Fibroblast of skin of back (primary cell): ENCODE data around the gene KIF13A.
"Not testable (repeated sequence)": the region's sequence is repeated elsewhere in the genome, so short reads cannot be mapped to it uniquely, and the experiment has no call there.

Experiments
- DNase-seq: peaks from one replicate; pipeline ENCODE4 v3.0.0-alpha.2; 2013

The KIF13A gene

GRCh38 chr6:17998442-17998841 is 11.0 kb upstream of the KIF13A start:
- DNase-seq: peak; percentile 36

- no peak for DNase-seq
Measured at GRCh38 chr6:17998003-17998402, 10.6 kb upstream of the KIF13A start.

- DNase-seq: no peak
Measured at GRCh38 chr6:17995414-17995813, 8.0 kb upstream of the KIF13A start.

- no peak for DNase-seq
Measured at GRCh38 chr6:17994019-17994418, 6.6 kb upstream of the KIF13A start.

GRCh38 chr6:17988422-17988944 is 1.0 kb upstream of the KIF13A start:
- no peak for DNase-seq

GRCh38 chr6:17987697-17988421 is 424 bp upstream of the KIF13A start:
- peak; percentile 69 for DNase-seq

- peak; percentile 63 for DNase-seq
Measured at GRCh38 chr6:17986656-17987446, 584 bp downstream of the KIF13A start.

- no peak for DNase-seq
Measured at GRCh38 chr6:17985934-17986655, 1.3 kb downstream of the KIF13A start.

- DNase-seq: no peak
Measured at GRCh38 chr6:17984812-17985670, 2.4 kb downstream of the KIF13A start.

GRCh38 chr6:17984399-17984798 is 3.0 kb downstream of the KIF13A start:
- no peak for DNase-seq

GRCh38 chr6:17983730-17984129 is 3.7 kb downstream of the KIF13A start:
- DNase-seq: no peak

- no peak for DNase-seq
Measured at GRCh38 chr6:17980329-17980728, 7.1 kb downstream of the KIF13A start.

- no peak for DNase-seq
Measured at GRCh38 chr6:17979479-17979878, 8.0 kb downstream of the KIF13A start.

- not testable (repeated sequence) for DNase-seq
Measured at GRCh38 chr6:17976258-17976657, 11.2 kb downstream of the KIF13A start.

GRCh38 chr6:17974570-17975368 is 12.7 kb downstream of the KIF13A start:
- DNase-seq: no peak

GRCh38 chr6:17972978-17973622 is 14.3 kb downstream of the KIF13A start:
- DNase-seq: no peak

GRCh38 chr6:17972074-17972952 is 15.1 kb downstream of the KIF13A start:
- DNase-seq: no peak

- peak; percentile 88 for DNase-seq
Measured at GRCh38 chr6:17971128-17972073, 16.0 kb downstream of the KIF13A start.
